ENCODE measurements around the gene DNASE2. TPM values are rescaled to one million over a fixed set of nuclear protein-coding genes. Genes with fewer than 3 reads are reported as not detected.
A peak's percentile ranks its signal among the peaks of the same experiment; 100 is the strongest.

DNASE2 gene
- polyA plus RNA-seq, 3 donors = 38.8 to 91.6 (median 44.8) TPM

GRCh38 chr19:12833418-12833737 lies 47.9 kb downstream of the DNASE2 start:
- no peak overlapping the region for H2AFZ ChIP-seq (ENCODE audit: insufficient read depth, low read depth, low read length, poor library complexity, severe bottlenecking)
- H3K27me3 ChIP-seq (ENCODE audit: control insufficient read depth in 2 of 2, insufficient read depth in 2 of 2, low read length in 2 of 2) = peaks cover 53 to 93% of the 10 kb centered on the region in 2 donors
- intact Hi-C loops (cut with micrococcal nuclease) = no loop called here
- H3K4me1 ChIP-seq (ENCODE audit: control insufficient read depth in 1 of 2, insufficient read depth in 2 of 2, low read length in 2 of 2) = peaks cover 3 to 22% of the 10 kb centered on the region in 2 donors
- H3K36me3 ChIP-seq (replicated peaks in 1 of 2; ENCODE audit: control insufficient read depth in 1 of 2, insufficient read depth in 2 of 2, low read length in 2 of 2) = no peaks in the 10 kb centered on the region
- H3K9ac ChIP-seq (ENCODE audit: insufficient read depth, low read length, poor library complexity, severe bottlenecking) = no peak overlapping the region
- H3K36me3 Mint-ChIP-seq = peaks cover 8 to 15% of the 10 kb centered on the region in 2 donors
- no peak overlapping the region for H3K27ac ChIP-seq (ENCODE audit: low read depth in 1 of 2, low read length in 2 of 2)
- no peaks in the 10 kb centered on the region for H4K20me1 ChIP-seq (ENCODE audit: insufficient read depth, low read length)
- peaks cover 21% of the 10 kb centered on the region for H3K4me1 Mint-ChIP-seq
- no peak for TF ChIP-seq CTCF (IDR thresholded peaks at IDR 0.05)
- H3K27me3 Mint-ChIP-seq (ENCODE audit: low read depth in 3 of 3) = peaks cover 76 to 92% (median 82%) of the 10 kb centered on the region in 3 donors
- no peak overlapping the region for H3K4me2 ChIP-seq (replicated peaks; ENCODE audit: extremely low read depth, low read length, poor library complexity, severe bottlenecking)
- no peaks in the 10 kb centered on the region for H3K79me2 ChIP-seq (ENCODE audit: insufficient read depth, low read length)
- H3K9me3 ChIP-seq (replicated peaks in 1 of 2; ENCODE audit: control insufficient read depth in 1 of 2, insufficient read depth in 1 of 2, low read length in 2 of 2) = peaks cover 8 to 41% of the 10 kb centered on the region in 2 donors
- peak overlapping the region in 1 of 2 donors; percentile 78 for H3K4me3 Mint-ChIP-seq
- no peak overlapping the region for H3K4me3 ChIP-seq (replicated peaks in 1 of 3; ENCODE audit: low read depth in 2 of 3, low read length in 3 of 3)
- no peak for DNase-seq
- WGBS (ENCODE audit: insufficient coverage) = no CpG with 5 or more reads among the region's 5 CpGs
- peaks cover 1 to 36% (median 24%) of the 10 kb centered on the region in 7 donors for H3K9me3 Mint-ChIP-seq
- H3K27ac Mint-ChIP-seq = no peak overlapping the region

GRCh38 chr19:12828494-12828893 lies 52.8 kb downstream of the DNASE2 start:
- Histone ChIP-seq H3K9ac (ENCODE audit: insufficient read depth, low read length, poor library complexity, severe bottlenecking) (no peak overlapping the region), H4K20me1 (ENCODE audit: insufficient read depth, low read length) (no peaks in the 10 kb centered on the region), H3K27ac (ENCODE audit: low read depth in 1 of 2, low read length in 2 of 2) (no peak overlapping the region), H3K36me3 (replicated peaks in 1 of 2; ENCODE audit: control insufficient read depth in 1 of 2, insufficient read depth in 2 of 2, low read length in 2 of 2) (no peaks in the 10 kb centered on the region), H3K27me3 (ENCODE audit: control insufficient read depth in 2 of 2, insufficient read depth in 2 of 2, low read length in 2 of 2) (peaks cover 16 to 62% of the 10 kb centered on the region in 2 donors), H3K9me3 (replicated peaks in 1 of 2; ENCODE audit: control insufficient read depth in 1 of 2, insufficient read depth in 1 of 2, low read length in 2 of 2) (peaks cover 0 to 7% of the 10 kb centered on the region in 2 donors), H2AFZ (ENCODE audit: insufficient read depth, low read depth, low read length, poor library complexity, severe bottlenecking) (no peak overlapping the region), H3K4me2 (replicated peaks; ENCODE audit: extremely low read depth, low read length, poor library complexity, severe bottlenecking) (no peak overlapping the region), H3K4me3 (replicated peaks in 1 of 3; ENCODE audit: low read depth in 2 of 3, low read length in 3 of 3) (no peak overlapping the region), H3K4me1 (ENCODE audit: control insufficient read depth in 1 of 2, insufficient read depth in 2 of 2, low read length in 2 of 2) (peaks cover 10 to 12% of the 10 kb centered on the region in 2 donors), H3K79me2 (ENCODE audit: insufficient read depth, low read length) (no peaks in the 10 kb centered on the region)
- Mint-ChIP-seq H3K36me3 (peaks cover 3 to 6% of the 10 kb centered on the region in 2 donors), H3K4me1 (peaks cover 21% of the 10 kb centered on the region), H3K9me3 (peaks cover 1 to 10% (median 6%) of the 10 kb centered on the region in 7 donors), H3K4me3 (peak overlapping the region in 1 of 2 donors; percentile 73), H3K27ac (no peak overlapping the region), H3K27me3 (ENCODE audit: low read depth in 3 of 3) (peaks cover 57 to 84% (median 58%) of the 10 kb centered on the region in 3 donors)
- 7% methylated on average over 21 of the region's 23 CpGs for WGBS (ENCODE audit: insufficient coverage)
- DNase-seq = no peak
- intact Hi-C loops (cut with micrococcal nuclease) = no loop called here
- TF ChIP-seq CTCF (IDR thresholded peaks at IDR 0.05) = no peak
